Lower lobe of right lung (tissue), 2 donors: ENCODE measurements around the gene HS6ST3. TPM values are rescaled to one million over a fixed set of nuclear protein-coding genes. Genes with fewer than 3 reads are reported as not detected.

Source experiments
- ATAC-seq, 2 donors: fragments of 200-7000 bp; cut with Tn5 transposase; one replicate each; pipeline ENCODE4 v1.9.1; 2020 to 2022; ENCODE audit warnings: mild to moderate bottlenecking in 2 of 2, moderate library complexity in 2 of 2
- DNase-seq: peaks from one replicate; pipeline ENCODE4 v3.0.0-alpha.2; 2020
- H3K27ac ChIP-seq: fragments of 200-600 bp; one replicate; pipeline ENCODE4 v1.8.0; 2022
- H3K27me3 ChIP-seq: fragments of 200-600 bp; one replicate; pipeline ENCODE4 v1.8.0; 2022; ENCODE audit warnings: low read depth
- H3K36me3 ChIP-seq: fragments of 200-600 bp; one replicate; pipeline ENCODE4 v1.8.0; 2022; ENCODE audit warnings: mild to moderate bottlenecking
- H3K4me1 ChIP-seq: fragments of 200-600 bp; one replicate; pipeline ENCODE4 v1.8.0; 2022
- H3K4me3 ChIP-seq: fragments of 200-600 bp; one replicate; pipeline ENCODE4 v1.8.0; 2022; ENCODE audit warnings: mild to moderate bottlenecking
- H3K9me3 ChIP-seq: fragments of 200-600 bp; one replicate; pipeline ENCODE4 v1.8.0; 2022
- CTCF ChIP-seq: fragments of 200-600 bp; IDR thresholded peaks from one replicate; pipeline ENCODE4 v1.8.0; 2022; ENCODE audit warnings: antibody characterized with exemption, mild to moderate bottlenecking
- intact Hi-C: fragments of 100-400 bp; cut with DNase I; formaldehyde crosslinking; loops from one replicate; pipeline ENCODE4 v1.11.0; 2022
- total RNA-seq: library from RNA; stranded (reverse); fragmentation: NEBNext Ultra II Directional; extraction: Animal tissue kit (Norgen Biotek cat#: 25700); gene quantifications from one replicate; pipeline ENCODE4 v1.2.1, GENCODE V29; 2021
- donor health status: DM: no; HTN: yes; CAD: no; lungs with severe emphysema.

HS6ST3 gene
- total RNA-seq, 1 donor from 2014 or later, result 0.06 TPM

- Histone ChIP-seq H3K4me1 (no peaks in the 10 kb centered on the region), H3K36me3 (no peaks in the 10 kb centered on the region), H3K27me3 (no peaks in the 10 kb centered on the region), H3K4me3 (no peak overlapping the region), H3K27ac (no peak overlapping the region), H3K9me3 (no peaks in the 10 kb centered on the region)
- intact Hi-C loops, result no loop called here
- no peak for TF ChIP-seq CTCF
- DNase-seq, result no peak
- ATAC-seq, result no peak
Measured at GRCh38 chr13:96119921-96120320, 30.0 kb downstream of the HS6ST3 start.

GRCh38 chr13:96130818-96131340 lies 41.0 kb downstream of the HS6ST3 start:
- DNase-seq, result no peak
- no peaks in the 10 kb centered on the region for H3K36me3 ChIP-seq
- H3K27ac ChIP-seq, result no peak overlapping the region
- H3K4me1 ChIP-seq, result no peaks in the 10 kb centered on the region
- intact Hi-C loops, result no loop called here
- no peaks in the 10 kb centered on the region for H3K27me3 ChIP-seq
- no peak for TF ChIP-seq CTCF
- ATAC-seq, result no peak
- no peaks in the 10 kb centered on the region for H3K9me3 ChIP-seq
- no peak overlapping the region for H3K4me3 ChIP-seq

- no peak for TF ChIP-seq CTCF
- DNase-seq, result no peak
- H3K36me3 ChIP-seq, result no peaks in the 10 kb centered on the region
Measured at GRCh38 chr13:96141032-96141431, 51.1 kb downstream of the HS6ST3 start.

GRCh38 chr13:96159725-96160124 lies 69.8 kb downstream of the HS6ST3 start:
- no peaks in the 10 kb centered on the region for H3K36me3 ChIP-seq
- no peak for DNase-seq
- no peak for TF ChIP-seq CTCF
- no peak for ATAC-seq
- no peaks in the 10 kb centered on the region for H3K4me1 ChIP-seq
- no peaks in the 10 kb centered on the region for H3K9me3 ChIP-seq
- no peaks in the 10 kb centered on the region for H3K27me3 ChIP-seq
- no peak overlapping the region for H3K4me3 ChIP-seq
- intact Hi-C loops, result no loop called here
- H3K27ac ChIP-seq, result no peak overlapping the region

More at GRCh38 chr13:96141032-96141431, 51.1 kb downstream of the HS6ST3 start:
- ATAC-seq, result no peak
- Histone ChIP-seq H3K9me3 (no peaks in the 10 kb centered on the region), H3K27ac (no peak overlapping the region), H3K27me3 (no peaks in the 10 kb centered on the region), H3K4me1 (no peaks in the 10 kb centered on the region), H3K4me3 (no peak overlapping the region)
- intact Hi-C loops, result no loop called here

- Histone ChIP-seq H3K27ac (no peak overlapping the region), H3K27me3 (no peaks in the 10 kb centered on the region), H3K4me1 (no peaks in the 10 kb centered on the region), H3K4me3 (no peak overlapping the region), H3K36me3 (no peaks in the 10 kb centered on the region), H3K9me3 (no peaks in the 10 kb centered on the region)
- no peak for ATAC-seq
- TF ChIP-seq CTCF, result no peak
- no peak for DNase-seq
- intact Hi-C loops, result no loop called here
Measured at GRCh38 chr13:96161141-96161540, 71.2 kb downstream of the HS6ST3 start.

- no peak overlapping the region for H3K27ac ChIP-seq
- no peaks in the 10 kb centered on the region for H3K36me3 ChIP-seq
- H3K27me3 ChIP-seq, result no peaks in the 10 kb centered on the region
- no peak for DNase-seq
- H3K9me3 ChIP-seq, result no peaks in the 10 kb centered on the region
- intact Hi-C loops, result no loop called here
- no peak for ATAC-seq
- no peaks in the 10 kb centered on the region for H3K4me1 ChIP-seq
- H3K4me3 ChIP-seq, result no peak overlapping the region
- TF ChIP-seq CTCF, result no peak
Measured at GRCh38 chr13:96165840-96166239, 75.9 kb downstream of the HS6ST3 start.
